Nephron (organoid): Measurements from ENCODE around the gene RFX2.

Experiments
- H3K27ac Mint-ChIP-seq, 3 experiments: 2 replicates each; pipeline ENCODE4 v1.8.0; 2020; ENCODE audit warnings: mixed read lengths in 3 of 3, mild to moderate bottlenecking in 2 of 3, moderate library complexity in 1 of 3
- H3K27me3 Mint-ChIP-seq: 2 replicates; pipeline ENCODE4 v1.8.0; 2021; ENCODE audit warnings: low read depth, mild to moderate bottlenecking, moderate library complexity, mixed read lengths
- H3K36me3 Mint-ChIP-seq: 2 replicates; pipeline ENCODE4 v1.8.0; 2020; ENCODE audit warnings: low read depth, mixed read lengths
- H3K4me1 Mint-ChIP-seq: 2 replicates; pipeline ENCODE4 v1.8.0; 2020; ENCODE audit warnings: mixed read lengths
- H3K4me3 Mint-ChIP-seq, 3 experiments: 2 replicates each; pipeline ENCODE4 v1.8.0; 2020; ENCODE audit warnings: mild to moderate bottlenecking in 3 of 3, mixed read lengths in 3 of 3, moderate library complexity in 2 of 3
- H3K9me3 Mint-ChIP-seq: 2 replicates; pipeline ENCODE4 v1.8.0; 2020; ENCODE audit warnings: mixed read lengths
- CTCF ChIP-seq, 3 experiments: fragments of 200-600 bp; sonication (generic); IDR thresholded peaks; one replicate each; pipeline ENCODE4 v1.5.0; 2021; ENCODE audit warnings: antibody characterized with exemption in 3 of 3; ENCODE audit not compliant: unreplicated experiment in 3 of 3

RFX2 gene

GRCh38 chr19:6133231-6133630, 22.9 kb upstream of the RFX2 start:
- H3K9me3 Mint-ChIP-seq: peaks cover 3% of the 10 kb centered on the region
- H3K36me3 Mint-ChIP-seq: no peaks in the 10 kb centered on the region
- no peak for TF ChIP-seq CTCF (IDR thresholded peaks at IDR 0.05; ENCODE audit: unreplicated experiment in 3 of 3)
- no peak overlapping the region for H3K27ac Mint-ChIP-seq
- no peaks in the 10 kb centered on the region for H3K4me1 Mint-ChIP-seq
- H3K27me3 Mint-ChIP-seq: no peaks in the 10 kb centered on the region
- no peak overlapping the region for H3K4me3 Mint-ChIP-seq

- no peak for TF ChIP-seq CTCF (IDR thresholded peaks at IDR 0.05; ENCODE audit: unreplicated experiment in 3 of 3)
- Mint-ChIP-seq H3K36me3 (no peaks in the 10 kb centered on the region), H3K27ac (no peak overlapping the region), H3K9me3 (peaks cover 6% of the 10 kb centered on the region), H3K4me1 (no peaks in the 10 kb centered on the region), H3K27me3 (no peaks in the 10 kb centered on the region), H3K4me3 (no peak overlapping the region)
Observed at GRCh38 chr19:6132482-6132881, 22.2 kb upstream of the RFX2 start.

- H3K27ac Mint-ChIP-seq: no peak overlapping the region
- H3K36me3 Mint-ChIP-seq: peaks cover 4% of the 10 kb centered on the region
- no peak overlapping the region for H3K4me3 Mint-ChIP-seq
- no peak for TF ChIP-seq CTCF (IDR thresholded peaks at IDR 0.05; ENCODE audit: unreplicated experiment in 3 of 3)
- peaks cover 17% of the 10 kb centered on the region for H3K9me3 Mint-ChIP-seq
- H3K4me1 Mint-ChIP-seq: no peaks in the 10 kb centered on the region
- peaks cover 10% of the 10 kb centered on the region for H3K27me3 Mint-ChIP-seq
Observed at GRCh38 chr19:6127716-6128335, 17.5 kb upstream of the RFX2 start.

GRCh38 chr19:6126335-6126974, 16.2 kb upstream of the RFX2 start:
- Mint-ChIP-seq H3K4me1 (no peaks in the 10 kb centered on the region), H3K36me3 (peaks cover 4% of the 10 kb centered on the region)

GRCh38 chr19:6125571-6125989, 15.3 kb upstream of the RFX2 start:
- H3K36me3 Mint-ChIP-seq: peaks cover 4% of the 10 kb centered on the region
- peaks cover 15% of the 10 kb centered on the region for H3K27me3 Mint-ChIP-seq
- H3K27ac Mint-ChIP-seq: no peak overlapping the region
- no peaks in the 10 kb centered on the region for H3K4me1 Mint-ChIP-seq
- H3K9me3 Mint-ChIP-seq: peaks cover 17% of the 10 kb centered on the region
- TF ChIP-seq CTCF (IDR thresholded peaks at IDR 0.05; ENCODE audit: unreplicated experiment in 3 of 3): peak; percentile 33 to 43 (median 41)
- no peak overlapping the region for H3K4me3 Mint-ChIP-seq

More at GRCh38 chr19:6126335-6126974, 16.2 kb upstream of the RFX2 start:
- Mint-ChIP-seq H3K27ac (no peak overlapping the region), H3K27me3 (peaks cover 15% of the 10 kb centered on the region), H3K9me3 (peaks cover 17% of the 10 kb centered on the region), H3K4me3 (no peak overlapping the region)
- TF ChIP-seq CTCF (IDR thresholded peaks at IDR 0.05; ENCODE audit: unreplicated experiment in 3 of 3): no peak

- no peaks in the 10 kb centered on the region for H3K4me1 Mint-ChIP-seq
- TF ChIP-seq CTCF (IDR thresholded peaks at IDR 0.05; ENCODE audit: unreplicated experiment in 3 of 3): no peak
- peaks cover 3% of the 10 kb centered on the region for H3K36me3 Mint-ChIP-seq
- peaks cover 12% of the 10 kb centered on the region for H3K9me3 Mint-ChIP-seq
- peaks cover 19% of the 10 kb centered on the region for H3K27me3 Mint-ChIP-seq
- no peak overlapping the region for H3K27ac Mint-ChIP-seq
- H3K4me3 Mint-ChIP-seq: no peak overlapping the region
Observed at GRCh38 chr19:6119031-6119430, 8.7 kb upstream of the RFX2 start.
